Natural killer cell (primary cell): ENCODE results near the gene SLC25A21. TPM values are rescaled to one million over a fixed set of nuclear protein-coding genes. Genes with fewer than 3 reads are reported as not detected.
"Not testable (repeated sequence)": the region's sequence is repeated elsewhere in the genome, so short reads cannot be mapped to it uniquely, and the experiment has no call there.

ENCODE experiments used
- ATAC-seq, 3 donors: fragments of 150-1000 bp in 2 of 3; fragments of 200-7000 bp in 1 of 3; cut with Tn5 transposase; 1 replicate in 1 of 3; 2 replicates in 2 of 3; pipeline ENCODE4 v1.10.0; 2021; ENCODE audit warnings: mild to moderate bottlenecking in 2 of 3, moderate library complexity in 2 of 3
- DNase-seq, 2 donors: peaks; one replicate each; pipeline versions ENCODE4 v3.0.0 to v3.0.0-alpha.2; 2013 to 2021; ENCODE audit warnings: mixed read lengths in 1 of 2
- H3K27ac ChIP-seq: one replicate; pipeline ENCODE4 v1.5.1; 2013; ENCODE audit warnings: mild to moderate bottlenecking, low read length
- H3K27me3 ChIP-seq: one replicate; pipeline ENCODE4 v1.6.1; 2013; ENCODE audit warnings: low read length; ENCODE audit not compliant: control insufficient read depth, insufficient read depth
- H3K36me3 ChIP-seq: one replicate; pipeline ENCODE4 v1.6.1; 2013; ENCODE audit warnings: low read length; ENCODE audit not compliant: control insufficient read depth, insufficient read depth
- H3K4me1 ChIP-seq: one replicate; pipeline ENCODE4 v1.6.1; 2013; ENCODE audit warnings: low read length; ENCODE audit not compliant: control insufficient read depth, insufficient read depth
- H3K4me3 ChIP-seq: one replicate; pipeline ENCODE4 v1.5.1; 2013; ENCODE audit warnings: low read length
- H3K9me3 ChIP-seq: one replicate; pipeline ENCODE4 v1.6.1; 2013; ENCODE audit warnings: low read length; ENCODE audit not compliant: control insufficient read depth, insufficient read depth
- H3K27ac Mint-ChIP-seq, 2 donors: one replicate each; pipeline ENCODE4 v1.8.0; 2022; ENCODE audit warnings: mild to moderate bottlenecking in 2 of 2, mixed read lengths in 2 of 2, moderate library complexity in 1 of 2
- H3K27me3 Mint-ChIP-seq, 2 donors: one replicate each; pipeline ENCODE4 v1.8.0; 2022; ENCODE audit warnings: low read depth in 2 of 2, mixed read lengths in 2 of 2
- H3K36me3 Mint-ChIP-seq: one replicate; pipeline ENCODE4 v1.8.0; 2022; ENCODE audit warnings: mixed read lengths
- H3K4me1 Mint-ChIP-seq, 2 donors: one replicate each; pipeline ENCODE4 v1.8.0; 2022; ENCODE audit warnings: mixed read lengths in 2 of 2
- H3K4me3 Mint-ChIP-seq: one replicate; pipeline ENCODE4 v1.8.0; 2022; ENCODE audit warnings: mild to moderate bottlenecking, moderate library complexity, mixed read lengths
- H3K9me3 Mint-ChIP-seq, 2 donors: one replicate each; pipeline ENCODE4 v1.8.0; 2022; ENCODE audit warnings: mixed read lengths in 2 of 2
- CTCF ChIP-seq: fragments of 200-600 bp; IDR thresholded peaks from one replicate; pipeline ENCODE4 v1.8.0; 2022; ENCODE audit warnings: antibody characterized with exemption
- WGBS: methylation state at CpG from one replicate; pipeline ENCODE4 v1.1.7; 2013; ENCODE audit warnings: missing lambda C conversion rate; ENCODE audit not compliant: insufficient coverage; 5-methylcytosine and 5-hydroxymethylcytosine counted together
- intact Hi-C: fragments of 100-400 bp; cut with micrococcal nuclease; formaldehyde crosslinking; loops from one replicate; pipeline ENCODE4 v1.14.2; 2022
- total RNA-seq, 4 donors: library from RNA; stranded (reverse); fragments of 120-200 nt in 1 of 4; gene quantifications; one replicate each; pipeline versions ENCODE4 v1.2.3 to v1.2.4, GENCODE V29; 2013 to 2022

The SLC25A21 gene
- total RNA-seq, 3 donors from 2014 or later (not counting 1 experiment from before 2014, with no cell fraction given) = not detected

DNA sequence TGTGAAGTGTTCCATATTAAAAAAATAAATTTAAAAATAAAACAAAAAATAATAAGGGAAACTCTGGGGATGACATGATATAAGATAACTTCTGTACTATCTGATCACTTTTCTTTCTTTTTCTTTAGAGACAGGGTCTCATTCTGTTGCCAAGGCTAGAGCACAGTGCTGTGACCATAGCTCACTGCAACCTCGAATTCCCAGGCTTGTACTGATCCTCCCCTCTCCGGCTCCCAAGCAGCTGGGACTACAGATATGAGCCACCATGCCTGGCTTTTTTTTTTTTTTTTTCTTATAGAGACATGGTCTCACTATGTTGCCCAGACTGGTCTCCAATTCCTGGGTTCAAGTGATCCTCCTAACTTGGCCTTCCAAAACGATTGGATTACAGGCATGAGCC is 14.9 kb upstream of the SLC25A21 start:
- H3K36me3 ChIP-seq = no peaks in the 10 kb centered on the region
- Mint-ChIP-seq H3K4me1 (no peaks in the 10 kb centered on the region), H3K27me3 (no peaks in the 10 kb centered on the region), H3K4me3 (no peak overlapping the region), H3K9me3 (peaks cover 6 to 11% of the 10 kb centered on the region in 2 donors), H3K36me3 (peaks cover 6% of the 10 kb centered on the region), H3K27ac (no peak overlapping the region)
- TF ChIP-seq CTCF = no peak
- ATAC-seq = no peak
- no peak overlapping the region for H3K4me3 ChIP-seq
- H3K27me3 ChIP-seq = no peaks in the 10 kb centered on the region
- WGBS = 68% methylated on average over 3 of the region's 3 CpGs
- no peak for DNase-seq
- H3K27ac ChIP-seq = no peak overlapping the region
- no peaks in the 10 kb centered on the region for H3K9me3 ChIP-seq
- intact Hi-C loops = no loop called here
- H3K4me1 ChIP-seq = no peaks in the 10 kb centered on the region

DNA sequence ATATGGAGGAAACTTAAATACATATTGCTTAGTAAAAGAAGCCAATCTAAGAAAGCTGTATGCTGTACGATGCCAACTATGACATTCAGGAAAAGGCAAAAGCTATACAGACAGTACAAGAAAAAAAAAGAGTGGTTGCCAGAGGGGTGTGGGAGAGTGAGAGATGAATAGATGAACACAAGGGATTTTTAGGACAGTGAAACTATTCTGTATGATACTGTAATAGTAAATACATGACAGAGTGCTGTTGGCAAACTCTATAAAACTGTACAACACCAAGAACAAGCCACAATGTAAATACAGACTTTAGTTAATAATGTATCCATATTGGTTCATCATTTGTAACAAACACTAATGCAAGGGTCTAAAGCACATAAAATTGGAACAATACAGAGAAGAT is 14.5 kb upstream of the SLC25A21 start:
- no peaks in the 10 kb centered on the region for H3K4me1 Mint-ChIP-seq
- ATAC-seq = no peak
- Histone ChIP-seq H3K36me3 (no peaks in the 10 kb centered on the region), H3K4me3 (no peak overlapping the region), H3K4me1 (no peaks in the 10 kb centered on the region), H3K9me3 (no peaks in the 10 kb centered on the region), H3K27ac (no peak overlapping the region), H3K27me3 (no peaks in the 10 kb centered on the region)
- no peak overlapping the region for H3K27ac Mint-ChIP-seq
- TF ChIP-seq CTCF = no peak
- intact Hi-C loops = no loop called here
- no peaks in the 10 kb centered on the region for H3K27me3 Mint-ChIP-seq
- no peak for DNase-seq
- 100% methylated on average over 1 of the region's 1 CpG for WGBS
- H3K36me3 Mint-ChIP-seq = peaks cover 6% of the 10 kb centered on the region
- peaks cover 9 to 11% of the 10 kb centered on the region in 2 donors for H3K9me3 Mint-ChIP-seq
- H3K4me3 Mint-ChIP-seq = no peak overlapping the region

GRCh38 chr14:37185670-37186069 is 13.3 kb upstream of the SLC25A21 start:
- peaks cover 7 to 11% of the 10 kb centered on the region in 2 donors for H3K9me3 Mint-ChIP-seq
- DNase-seq (no peak), ATAC-seq (no peak)
- no peaks in the 10 kb centered on the region for H3K4me1 ChIP-seq
- H3K9me3 ChIP-seq = no peaks in the 10 kb centered on the region
- no peak overlapping the region for H3K4me3 ChIP-seq
- peaks cover 3% of the 10 kb centered on the region for H3K36me3 Mint-ChIP-seq
- no peaks in the 10 kb centered on the region for H3K4me1 Mint-ChIP-seq
- H3K36me3 ChIP-seq = no peaks in the 10 kb centered on the region
- intact Hi-C loops = no loop called here
- no peaks in the 10 kb centered on the region for H3K27me3 ChIP-seq
- TF ChIP-seq CTCF = no peak
- no peak overlapping the region for H3K4me3 Mint-ChIP-seq
- H3K27ac ChIP-seq = no peak overlapping the region
- H3K27me3 Mint-ChIP-seq = no peaks in the 10 kb centered on the region
- no peak overlapping the region for H3K27ac Mint-ChIP-seq

DNA sequence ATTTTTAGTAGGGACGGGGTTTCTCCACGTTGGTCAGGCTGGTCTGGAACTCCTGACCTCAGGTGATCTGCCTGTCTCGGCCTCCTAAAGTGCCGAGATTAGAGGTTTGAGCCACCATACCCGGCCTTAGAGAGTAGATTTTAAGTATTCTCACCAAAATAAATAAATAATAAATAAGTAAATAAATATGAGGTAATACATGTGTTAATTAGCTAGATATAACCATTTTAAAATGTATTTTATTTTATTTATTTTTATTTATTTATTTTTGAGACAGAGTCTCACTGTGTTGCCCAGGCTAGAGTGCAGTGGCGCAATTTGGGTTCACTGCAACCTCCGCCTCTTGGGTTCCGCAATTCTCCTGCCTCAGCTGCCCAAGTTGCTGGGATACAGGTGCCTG is 12.1 kb upstream of the SLC25A21 start:
- H3K4me1 ChIP-seq, H3K4me3 Mint-ChIP-seq, H3K4me3 ChIP-seq, ATAC-seq, H3K9me3 ChIP-seq, DNase-seq, H3K27ac ChIP-seq, H3K27me3 Mint-ChIP-seq, intact Hi-C loops, H3K36me3 Mint-ChIP-seq, H3K4me1 Mint-ChIP-seq, H3K27ac Mint-ChIP-seq, H3K36me3 ChIP-seq, H3K27me3 ChIP-seq: not testable (repeated sequence)
- WGBS = 92% methylated on average over 5 of the region's 8 CpGs
- H3K9me3 Mint-ChIP-seq = peaks cover 6 to 11% of the 10 kb centered on the region in 2 donors
